ENCODE results near the gene BACE1-AS. TPM values are rescaled to one million over a fixed set of nuclear protein-coding genes. Genes with fewer than 3 reads are reported as not detected.

BACE1-AS gene
- total RNA-seq, 4 donors from 2014 or later, result 3.6 to 13.0 (median 6.3) TPM

DNA sequence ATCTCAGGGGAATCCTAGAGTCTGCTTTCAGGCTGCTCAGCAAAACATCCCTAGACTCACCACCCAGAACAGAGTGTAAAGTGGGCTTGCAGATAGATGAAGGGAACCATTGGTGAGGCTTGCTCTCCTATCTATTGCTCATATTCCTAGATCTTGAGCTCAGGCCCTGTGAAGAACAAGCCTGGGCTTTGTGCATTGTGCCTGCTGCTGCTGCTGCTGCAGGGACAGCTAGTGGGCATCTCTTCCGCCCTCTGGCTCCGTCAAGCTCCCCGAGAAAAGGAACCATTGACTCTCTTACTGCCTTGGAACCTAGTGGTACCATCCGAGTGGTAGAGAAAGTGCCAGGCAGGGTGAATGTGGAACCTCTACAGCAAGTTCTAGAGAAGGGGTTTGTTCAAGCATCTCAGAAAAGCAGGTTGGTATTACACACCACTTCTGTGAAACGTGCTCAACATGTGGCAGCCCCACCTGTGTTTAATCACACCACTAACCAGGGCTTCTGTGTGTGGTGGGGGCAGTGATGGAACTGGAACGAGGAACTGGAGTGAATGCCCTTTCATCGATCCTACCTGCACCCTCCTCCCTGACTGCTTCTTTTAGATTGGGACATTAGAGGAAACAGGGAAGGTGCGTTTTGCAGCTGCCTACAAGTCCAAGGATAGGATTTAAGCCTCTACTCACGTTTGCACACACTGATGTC lies 4.4 kb downstream of the BACE1-AS start:
- no peak for DNase-seq (ENCODE audit: low spot score in 2 of 2)
- 77% methylated on average over 9 of the region's 9 CpGs for WGBS
- H3K27me3 ChIP-seq, result no peaks in the 10 kb centered on the region
- no peak overlapping the region for H3K27ac ChIP-seq
- peaks cover 5% of the 10 kb centered on the region for H3K4me1 ChIP-seq
- no peaks in the 10 kb centered on the region for H3K9me3 ChIP-seq
- H3K36me3 ChIP-seq, result peaks cover 34% of the 10 kb centered on the region
- no peak overlapping the region for H3K4me3 ChIP-seq
- TF ChIP-seq POLR2A (IDR thresholded peaks at IDR 0.05) (no peak), CTCF (IDR thresholded peaks at IDR 0.05) (no peak), POLR2AphosphoS5 (IDR thresholded peaks at IDR 0.05) (no peak), EP300 (IDR thresholded peaks at IDR 0.05) (no peak)

DNA sequence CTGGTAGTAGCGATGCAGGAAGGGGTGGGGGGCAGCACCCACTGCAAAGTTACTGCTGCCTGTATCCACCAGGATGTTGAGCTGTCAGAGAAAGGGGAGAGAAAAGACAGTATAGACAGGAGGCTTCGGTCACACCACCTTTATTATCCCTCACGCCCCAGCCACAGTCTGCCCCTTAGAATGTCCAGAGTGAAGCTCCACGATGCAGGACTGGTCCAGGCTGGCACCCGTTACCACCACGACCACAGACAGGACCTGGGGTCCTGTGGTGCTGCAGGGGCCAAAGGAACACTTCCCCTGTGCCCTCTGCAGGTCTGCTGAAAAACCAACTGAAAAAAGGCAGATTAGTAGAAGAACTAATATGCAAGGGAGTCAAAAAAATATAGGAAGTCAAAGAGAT lies 5.7 kb downstream of the BACE1-AS start:
- peaks cover 5% of the 10 kb centered on the region for H3K4me1 ChIP-seq
- no peak overlapping the region for H3K27ac ChIP-seq
- 93% methylated on average over 5 of the region's 6 CpGs for WGBS
- no peak for DNase-seq (ENCODE audit: low spot score in 2 of 2)
- TF ChIP-seq POLR2AphosphoS5 (IDR thresholded peaks at IDR 0.05), result no peak
- no peak for TF ChIP-seq POLR2A (IDR thresholded peaks at IDR 0.05)
- TF ChIP-seq EP300 (IDR thresholded peaks at IDR 0.05), result no peak
- TF ChIP-seq CTCF (IDR thresholded peaks at IDR 0.05), result no peak
- no peaks in the 10 kb centered on the region for H3K9me3 ChIP-seq
- H3K27me3 ChIP-seq, result no peaks in the 10 kb centered on the region
- no peak overlapping the region for H3K4me3 ChIP-seq
- H3K36me3 ChIP-seq, result peaks cover 22% of the 10 kb centered on the region

DNA sequence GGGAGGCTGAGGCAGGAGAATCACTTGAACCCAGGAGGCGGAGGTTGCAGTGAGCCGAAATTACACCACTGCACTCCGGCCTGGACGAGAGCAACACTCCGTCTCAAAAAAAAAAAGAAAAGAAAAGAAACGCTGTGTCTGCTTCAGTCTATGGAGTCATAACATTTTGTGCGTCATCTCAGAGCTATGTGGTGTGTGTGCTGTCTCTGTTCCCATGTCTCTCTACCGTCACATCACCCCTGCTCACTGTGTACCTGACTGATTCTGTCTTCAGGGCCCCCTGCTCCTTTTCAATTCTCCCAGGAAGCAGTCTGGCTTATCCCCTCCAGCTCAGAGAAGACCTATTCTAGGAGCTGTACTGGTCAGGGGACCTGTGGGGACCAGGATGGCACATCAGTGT lies 7.0 kb downstream of the BACE1-AS start:
- no peak for DNase-seq (ENCODE audit: low spot score in 2 of 2)
- WGBS, result 95% methylated on average over 8 of the region's 8 CpGs
- Histone ChIP-seq H3K4me1 (peaks cover 5% of the 10 kb centered on the region), H3K4me3 (no peak overlapping the region), H3K27ac (no peak overlapping the region), H3K27me3 (no peaks in the 10 kb centered on the region), H3K9me3 (no peaks in the 10 kb centered on the region), H3K36me3 (peaks cover 22% of the 10 kb centered on the region)
- no peak for TF ChIP-seq POLR2AphosphoS5 (IDR thresholded peaks at IDR 0.05)
- TF ChIP-seq CTCF (IDR thresholded peaks at IDR 0.05), result no peak
- no peak for TF ChIP-seq EP300 (IDR thresholded peaks at IDR 0.05)
- TF ChIP-seq POLR2A (IDR thresholded peaks at IDR 0.05), result no peak

- Histone ChIP-seq H3K9me3 (no peaks in the 10 kb centered on the region), H3K36me3 (peaks cover 11% of the 10 kb centered on the region), H3K4me3 (no peak overlapping the region), H3K27me3 (no peaks in the 10 kb centered on the region), H3K4me1 (peaks cover 5% of the 10 kb centered on the region), H3K27ac (no peak overlapping the region)
- no peak for DNase-seq (ENCODE audit: low spot score in 2 of 2)
- TF ChIP-seq EP300 (IDR thresholded peaks at IDR 0.05), result no peak
- TF ChIP-seq CTCF (IDR thresholded peaks at IDR 0.05), result no peak
- TF ChIP-seq POLR2AphosphoS5 (IDR thresholded peaks at IDR 0.05), result no peak
- no peak for TF ChIP-seq POLR2A (IDR thresholded peaks at IDR 0.05)
- 73% methylated on average over 12 of the region's 12 CpGs for WGBS
Measured at GRCh38 chr11:117299351-117300282, 8.5 kb downstream of the BACE1-AS start.

GRCh38 chr11:117300283-117300663 lies 9.1 kb downstream of the BACE1-AS start:
- Histone ChIP-seq H3K4me3 (no peak overlapping the region), H3K36me3 (peaks cover 6% of the 10 kb centered on the region), H3K4me1 (peaks cover 5% of the 10 kb centered on the region), H3K27me3 (no peaks in the 10 kb centered on the region), H3K27ac (no peak overlapping the region), H3K9me3 (no peaks in the 10 kb centered on the region)
- WGBS, result 33% methylated on average over 17 of the region's 17 CpGs
- TF ChIP-seq EP300 (IDR thresholded peaks at IDR 0.05) (no peak), POLR2A (IDR thresholded peaks at IDR 0.05) (no peak), CTCF (IDR thresholded peaks at IDR 0.05) (no peak), POLR2AphosphoS5 (IDR thresholded peaks at IDR 0.05) (no peak)
- no peak for DNase-seq (ENCODE audit: low spot score in 2 of 2)
